GM12878 (cell line): ENCODE data around the gene SIGLEC14. TPM values are rescaled to one million over a fixed set of nuclear protein-coding genes. Genes with fewer than 3 reads are reported as not detected.

Source experiments
- ATAC-seq: fragments of 200-7000 bp; cut with Tn5 transposase; 3 replicates; pipeline ENCODE4 v1.9.1; 2020; ENCODE audit warnings: mild to moderate bottlenecking, moderate library complexity
- BruUV-seq: library from RNA; stranded (reverse); fragments of 400-500 nt; replicated peaks from 2 replicates; lab custom pipeline; 2021; lab: Mats Ljungman, UMichigan
- CTCF ChIA-PET: fragments of 300-600 bp; sonication (Branson Sonifier 250); formaldehyde crosslinking; extraction: SDS; loops from one replicate; lab custom pipeline; 2021; ENCODE audit warnings: inconsistent platforms; lab: Yijun Ruan, JAX
- POLR2A ChIA-PET: fragments of 350-600 bp; formaldehyde crosslinking; extraction: SDS; loops from one replicate; lab custom pipeline; 2021; ENCODE audit warnings: inconsistent platforms; lab: Charles Lee
- RAD21 ChIA-PET: fragments of 300-600 bp; sonication (Branson Sonifier 250); formaldehyde crosslinking; loops from one replicate; lab custom pipeline; 2023; ENCODE audit warnings: antibody characterized with exemption; ENCODE audit not compliant: unreplicated experiment; lab: Charles Lee
- SMC1A ChIA-PET: fragments of 300-600 bp; sonication (Branson Sonifier 250); formaldehyde crosslinking; loops from one replicate; lab custom pipeline; 2023; ENCODE audit not compliant: unreplicated experiment, uncharacterized antibody; lab: Charles Lee
- DNase-seq: peaks from one replicate; pipeline ENCODE4 v3.0.0-alpha.2; 2011; ENCODE audit warnings: low read depth, low spot score
- FAIRE-seq: peaks from 3 replicates; lab custom pipeline; 2011; peaks lifted over from hg19 to GRCh38; lab: Jason Lieb, UNC
- H2AFZ ChIP-seq: 2 replicates; pipeline ENCODE4 v1.6.0; 2011; ENCODE audit warnings: low read depth, low read length, control low read depth; ENCODE audit not compliant: control insufficient read depth
- H3K27ac ChIP-seq: 2 replicates; pipeline ENCODE4 v1.5.1; 2011; ENCODE audit warnings: control low read depth; ENCODE audit not compliant: control insufficient read depth, insufficient read depth
- H3K27me3 ChIP-seq, 2 experiments: replicated peaks in 1 of 2; 2 replicates each; pipeline versions ENCODE4 v1.6.0 to v1.6.1; 2011; ENCODE audit warnings: low read length in 1 of 2; ENCODE audit not compliant: control insufficient read depth in 2 of 2, insufficient read depth in 2 of 2
- H3K36me3 ChIP-seq, 2 experiments: 2 replicates each; pipeline ENCODE4 v1.5.1; 2011; ENCODE audit warnings: low read length in 1 of 2; ENCODE audit not compliant: control insufficient read depth in 2 of 2, insufficient read depth in 2 of 2
- H3K4me1 ChIP-seq: 2 replicates; pipeline ENCODE4 v1.6.1; 2011; ENCODE audit warnings: mild to moderate bottlenecking, low read length, moderate library complexity, mixed read lengths; ENCODE audit not compliant: control insufficient read depth, insufficient read depth
- H3K4me2 ChIP-seq: 2 replicates; pipeline ENCODE4 v1.6.0; 2011; ENCODE audit warnings: control low read depth; ENCODE audit not compliant: control insufficient read depth, insufficient read depth
- H3K4me3 ChIP-seq: fragments of 200-600 bp; sonication (generic); 2 replicates; pipeline ENCODE4 v1.5.1; 2016
- H3K79me2 ChIP-seq: 2 replicates; pipeline ENCODE4 v1.6.0; 2011; ENCODE audit warnings: low read length; ENCODE audit not compliant: control insufficient read depth, insufficient read depth
- H3K9ac ChIP-seq: 2 replicates; pipeline ENCODE4 v1.8.0; 2011; ENCODE audit warnings: low read length, control low read depth, mixed read lengths; ENCODE audit not compliant: control insufficient read depth, insufficient read depth
- H3K9me3 ChIP-seq: replicated peaks from 3 replicates; pipeline ENCODE4 v1.5.1; 2011; ENCODE audit warnings: mild to moderate bottlenecking, low read length; ENCODE audit not compliant: control insufficient read depth, insufficient read depth
- H4K20me1 ChIP-seq: 2 replicates; pipeline ENCODE4 v1.6.0; 2011; ENCODE audit not compliant: control insufficient read depth, insufficient read depth
- MYC ChIP-seq: IDR thresholded peaks from 2 replicates; pipeline ENCODE4 v1.6.1; 2011; ENCODE audit warnings: mild to moderate bottlenecking, low read length, moderate library complexity, inconsistent platforms; ENCODE audit not compliant: insufficient read depth, insufficient replicate concordance, insufficient read length, severe bottlenecking
- WGBS: methylation state at CpG from one replicate; pipeline ENCODE4 v1.1.6; 2016; ENCODE audit warnings: low lambda C conversion rate; ENCODE audit not compliant: insufficient replicate concordance, insufficient coverage; ENCODE audit errors: missing lambda C conversion rate; 5-methylcytosine and 5-hydroxymethylcytosine counted together
- in situ Hi-C: fragments of 300-500 bp; cut with MboI; formaldehyde crosslinking; loops from 9 replicates; pipeline ENCODE4 v1.14.3; 2018; ENCODE audit warnings: mixed read lengths
- intact Hi-C: fragments of 100-400 bp; cut with micrococcal nuclease; formaldehyde crosslinking; loops from one replicate; pipeline ENCODE4 v1.14.2; 2022; ENCODE audit not compliant: unreplicated experiment
- polyA plus RNA-seq, 11 experiments: library from polyadenylated mRNA; depleted of rRNA in 4 of 11; unstranded in 6 of 11; stranded (reverse) in 5 of 11; fragments of >200 nt; fragmentation: Nextera tagmentation in 4 of 11; fragmentation: Illumina TruSeq in 1 of 11; extraction: Ambion mirVana in 4 of 11; extraction: Trizol in 1 of 11; gene quantifications; 1 replicate in 1 of 11; 2 replicates in 10 of 11; pipeline versions ENCODE4 v1.2.1 to v1.2.3, GENCODE V29; 2011 to 2016; ENCODE audit warnings: inconsistent platforms in 2 of 11, missing spikeins in 2 of 11, low read depth in 1 of 11
- total RNA-seq, 4 experiments: library from RNA; depleted of rRNA in 3 of 4; stranded (reverse); fragments of >200 nt in 3 of 4; fragmentation: Illumina TruSeq in 1 of 4; extraction: Trizol in 1 of 4; gene quantifications; 2 replicates each; pipeline versions ENCODE4 v1.2.1 to v1.2.3, GENCODE V29; 2013 to 2021
- TF ChIP-seq, protein P1 (sequence below): fragments of 150-350 bp; IDR thresholded peaks from 2 replicates; pipeline ENCODE4 v1.6.1; 2016; ENCODE audit warnings: low read depth, low read length
- TF ChIP-seq, protein P2 (sequence below): IDR thresholded peaks from 2 replicates; pipeline ENCODE4 v1.6.1; 2012; ENCODE audit warnings: low read depth, low read length, improper control_type of control experiment

The SIGLEC14 gene
- total and polyA plus RNA-seq, 10 of the 15 experiments (the other 5 are each of a cell fraction or from before 2014, with no cell fraction given): 0.57 to 8.4 (median 4.6) TPM

DNA sequence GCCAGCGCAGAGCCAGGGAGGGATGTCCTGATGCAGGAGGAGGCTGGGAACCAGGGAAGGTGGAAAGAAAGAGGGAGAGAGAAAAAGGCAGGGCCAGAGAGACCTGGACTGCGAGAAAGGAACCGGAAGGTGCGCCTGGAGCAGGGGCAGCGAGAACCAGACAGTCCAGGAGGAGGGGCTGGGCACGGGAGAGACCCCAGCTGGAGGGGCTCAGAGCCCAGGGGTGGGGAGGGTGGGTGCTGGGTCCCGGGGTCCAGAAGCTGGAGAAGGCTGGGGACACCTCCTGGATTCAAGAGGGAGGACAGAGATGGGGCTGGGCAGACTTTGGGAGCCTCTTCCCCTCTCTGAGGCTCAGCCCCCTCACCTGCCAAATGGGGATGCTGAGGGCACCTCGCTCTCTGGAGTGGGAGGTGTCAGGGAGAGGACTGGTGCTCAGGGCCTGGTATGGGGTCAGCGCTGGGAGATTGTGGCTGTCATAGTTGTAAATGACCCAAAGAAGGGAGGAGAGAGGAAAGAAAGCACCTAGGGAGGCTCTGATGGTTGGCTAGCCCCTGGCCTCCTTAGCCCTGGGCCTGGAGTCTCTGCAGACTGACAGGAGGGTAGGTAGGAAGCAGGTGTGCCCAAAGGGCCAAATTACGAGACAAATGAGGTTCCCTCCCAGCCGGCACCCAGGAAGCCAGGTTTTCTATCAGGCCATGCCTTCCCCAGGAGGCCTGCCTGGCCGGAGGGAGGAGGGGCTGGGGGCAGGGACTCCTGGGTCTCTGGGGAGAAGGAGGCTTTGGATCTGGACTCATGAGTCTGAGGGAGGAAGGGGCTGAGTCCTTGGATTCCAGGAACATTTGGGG, 45.2 kb upstream of the SIGLEC14 start:
- Histone ChIP-seq H3K4me1 (no peaks in the 10 kb centered on the region), H3K4me3 (no peak overlapping the region), H3K9ac (no peak overlapping the region), H3K9me3 (no peaks in the 10 kb centered on the region), H3K79me2 (no peaks in the 10 kb centered on the region), H2AFZ (no peak overlapping the region), H3K4me2 (no peak overlapping the region), H3K36me3 (no peaks in the 10 kb centered on the region), H3K27ac (no peak overlapping the region), H3K27me3 (peaks cover 3 to 9% of the 10 kb centered on the region in 2 experiments), H4K20me1 (no peaks in the 10 kb centered on the region)
- ChIA-PET POLR2A (no interaction called here), CTCF (no interaction called here), RAD21 (no interaction called here), SMC1A (no interaction called here)
- ATAC-seq: no peak
- no peak for DNase-seq
- FAIRE-seq: no peak
- no TSS peak for BruUV-seq
- 40% methylated on average over 9 of the region's 12 CpGs for WGBS
- in situ Hi-C loops (no loop called here), intact Hi-C loops (no loop called here)
- no peak for TF ChIP-seq MYC
- TF ChIP-seq, protein P1, sequence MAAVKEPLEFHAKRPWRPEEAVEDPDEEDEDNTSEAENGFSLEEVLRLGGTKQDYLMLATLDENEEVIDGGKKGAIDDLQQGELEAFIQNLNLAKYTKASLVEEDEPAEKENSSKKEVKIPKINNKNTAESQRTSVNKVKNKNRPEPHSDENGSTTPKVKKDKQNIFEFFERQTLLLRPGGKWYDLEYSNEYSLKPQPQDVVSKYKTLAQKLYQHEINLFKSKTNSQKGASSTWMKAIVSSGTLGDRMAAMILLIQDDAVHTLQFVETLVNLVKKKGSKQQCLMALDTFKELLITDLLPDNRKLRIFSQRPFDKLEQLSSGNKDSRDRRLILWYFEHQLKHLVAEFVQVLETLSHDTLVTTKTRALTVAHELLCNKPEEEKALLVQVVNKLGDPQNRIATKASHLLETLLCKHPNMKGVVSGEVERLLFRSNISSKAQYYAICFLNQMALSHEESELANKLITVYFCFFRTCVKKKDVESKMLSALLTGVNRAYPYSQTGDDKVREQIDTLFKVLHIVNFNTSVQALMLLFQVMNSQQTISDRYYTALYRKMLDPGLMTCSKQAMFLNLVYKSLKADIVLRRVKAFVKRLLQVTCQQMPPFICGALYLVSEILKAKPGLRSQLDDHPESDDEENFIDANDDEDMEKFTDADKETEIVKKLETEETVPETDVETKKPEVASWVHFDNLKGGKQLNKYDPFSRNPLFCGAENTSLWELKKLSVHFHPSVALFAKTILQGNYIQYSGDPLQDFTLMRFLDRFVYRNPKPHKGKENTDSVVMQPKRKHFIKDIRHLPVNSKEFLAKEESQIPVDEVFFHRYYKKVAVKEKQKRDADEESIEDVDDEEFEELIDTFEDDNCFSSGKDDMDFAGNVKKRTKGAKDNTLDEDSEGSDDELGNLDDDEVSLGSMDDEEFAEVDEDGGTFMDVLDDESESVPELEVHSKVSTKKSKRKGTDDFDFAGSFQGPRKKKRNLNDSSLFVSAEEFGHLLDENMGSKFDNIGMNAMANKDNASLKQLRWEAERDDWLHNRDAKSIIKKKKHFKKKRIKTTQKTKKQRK: no peak
- TF ChIP-seq, protein P2, sequence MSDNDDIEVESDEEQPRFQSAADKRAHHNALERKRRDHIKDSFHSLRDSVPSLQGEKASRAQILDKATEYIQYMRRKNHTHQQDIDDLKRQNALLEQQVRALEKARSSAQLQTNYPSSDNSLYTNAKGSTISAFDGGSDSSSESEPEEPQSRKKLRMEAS: no peak
